Fibroblast of the aortic adventitia (primary cell): ENCODE measurements around the gene SPOP. TPM values are rescaled to one million over a fixed set of nuclear protein-coding genes. Genes with fewer than 3 reads are reported as not detected.

Experiments used
- DNase-seq: peaks from one replicate; pipeline ENCODE4 v3.0.0-alpha.2; 2010; ENCODE audit warnings: low read depth
- H3K4me3 ChIP-seq: 2 replicates; pipeline ENCODE4 v1.5.1; 2011; ENCODE audit warnings: low read depth, mild to moderate bottlenecking, control low read depth, low read length, moderate library complexity
- total RNA-seq: library from RNA; depleted of rRNA; stranded (reverse); fragments of >200 nt; gene quantifications from 2 replicates; pipeline ENCODE4 v1.2.3, GENCODE V29; 2012; ENCODE audit warnings: low replicate concordance
- TF ChIP-seq, protein P1 (sequence below): IDR thresholded peaks from 2 replicates; pipeline ENCODE4 v1.5.1; 2011; ENCODE audit warnings: mild to moderate bottlenecking, low read length, control low read depth, inconsistent platforms; ENCODE audit not compliant: insufficient read depth

Gene SPOP
- total RNA-seq, 1 donor: 46.1 TPM

DNA sequence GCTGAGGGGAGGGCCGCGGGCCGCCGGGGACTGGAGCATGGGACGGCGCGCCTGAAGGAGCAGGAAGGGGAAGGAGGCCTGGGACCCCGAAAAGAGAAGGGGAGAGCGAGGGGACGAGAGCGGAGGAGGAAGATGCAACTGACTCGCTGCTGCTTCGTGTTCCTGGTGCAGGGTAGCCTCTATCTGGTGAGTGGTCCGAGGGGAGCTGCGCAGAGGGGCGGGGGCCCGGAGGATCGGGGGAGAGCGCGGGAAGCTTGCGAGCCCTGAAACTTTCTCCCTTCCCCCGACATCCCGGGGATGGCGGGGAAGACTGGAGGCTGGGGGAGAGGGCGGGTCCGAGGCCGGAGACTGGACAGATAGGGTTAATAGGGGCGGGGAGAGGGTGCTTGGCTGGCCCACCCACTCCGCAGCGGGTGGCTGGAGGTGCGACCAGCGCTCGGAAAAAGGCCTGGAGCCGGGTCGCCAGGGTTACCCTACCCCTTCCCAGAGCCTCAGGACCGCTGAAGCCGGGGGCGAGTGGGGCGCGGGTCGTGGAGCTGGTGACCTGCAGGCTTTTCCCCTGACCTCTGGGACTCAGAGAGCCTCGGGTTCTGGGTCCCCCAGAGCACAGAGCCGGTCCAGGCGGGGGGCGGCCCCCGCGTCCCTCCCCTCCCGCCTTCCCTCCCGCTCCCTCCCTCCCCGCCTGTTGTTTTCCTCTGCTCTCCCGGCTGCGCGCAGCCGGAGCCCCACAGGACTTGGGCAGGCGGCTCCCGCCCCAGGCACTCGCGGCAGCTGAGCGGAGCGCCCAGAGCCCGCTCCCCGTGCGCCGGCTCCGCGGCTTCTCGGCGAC, 101.6 kb downstream of the SPOP start:
- peak; percentile 26 for DNase-seq
- TF ChIP-seq, protein P1, sequence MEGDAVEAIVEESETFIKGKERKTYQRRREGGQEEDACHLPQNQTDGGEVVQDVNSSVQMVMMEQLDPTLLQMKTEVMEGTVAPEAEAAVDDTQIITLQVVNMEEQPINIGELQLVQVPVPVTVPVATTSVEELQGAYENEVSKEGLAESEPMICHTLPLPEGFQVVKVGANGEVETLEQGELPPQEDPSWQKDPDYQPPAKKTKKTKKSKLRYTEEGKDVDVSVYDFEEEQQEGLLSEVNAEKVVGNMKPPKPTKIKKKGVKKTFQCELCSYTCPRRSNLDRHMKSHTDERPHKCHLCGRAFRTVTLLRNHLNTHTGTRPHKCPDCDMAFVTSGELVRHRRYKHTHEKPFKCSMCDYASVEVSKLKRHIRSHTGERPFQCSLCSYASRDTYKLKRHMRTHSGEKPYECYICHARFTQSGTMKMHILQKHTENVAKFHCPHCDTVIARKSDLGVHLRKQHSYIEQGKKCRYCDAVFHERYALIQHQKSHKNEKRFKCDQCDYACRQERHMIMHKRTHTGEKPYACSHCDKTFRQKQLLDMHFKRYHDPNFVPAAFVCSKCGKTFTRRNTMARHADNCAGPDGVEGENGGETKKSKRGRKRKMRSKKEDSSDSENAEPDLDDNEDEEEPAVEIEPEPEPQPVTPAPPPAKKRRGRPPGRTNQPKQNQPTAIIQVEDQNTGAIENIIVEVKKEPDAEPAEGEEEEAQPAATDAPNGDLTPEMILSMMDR: no peak
- H3K4me3 ChIP-seq: peak overlapping the region; percentile 73

DNA sequence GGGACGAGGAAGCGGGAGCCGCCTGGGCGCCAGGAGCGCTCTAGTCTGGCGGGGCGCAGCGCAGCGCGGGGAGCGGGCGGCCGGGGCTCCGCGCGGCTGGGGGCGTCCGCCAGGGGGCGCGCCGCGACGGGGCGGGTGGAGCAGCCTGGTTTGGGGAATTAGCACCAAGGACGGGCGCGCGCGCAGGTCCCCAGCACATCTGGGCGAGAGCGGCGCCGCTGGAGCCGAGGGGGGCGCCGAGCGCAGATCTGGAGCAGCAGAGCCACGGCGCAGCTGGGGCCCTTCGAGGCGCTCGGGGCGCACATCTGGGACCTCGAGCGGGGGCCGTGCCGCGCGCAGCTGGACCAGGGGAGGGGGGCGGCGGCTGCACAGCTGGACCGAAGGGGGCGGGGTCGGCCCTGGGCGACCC, 102.2 kb downstream of the SPOP start, which contains the start of gene NXPH3:
NXPH3 (plus strand) TSS at position 193 of the 409 bp plus-strand sequence. CDS start 349 bp downstream, outside the sequence.
- H3K4me3 ChIP-seq: peak within 1 kb of the TSS; percentile 73
- TF ChIP-seq, protein P1: peak; percentile 47
- peak; percentile 35 for DNase-seq

DNA sequence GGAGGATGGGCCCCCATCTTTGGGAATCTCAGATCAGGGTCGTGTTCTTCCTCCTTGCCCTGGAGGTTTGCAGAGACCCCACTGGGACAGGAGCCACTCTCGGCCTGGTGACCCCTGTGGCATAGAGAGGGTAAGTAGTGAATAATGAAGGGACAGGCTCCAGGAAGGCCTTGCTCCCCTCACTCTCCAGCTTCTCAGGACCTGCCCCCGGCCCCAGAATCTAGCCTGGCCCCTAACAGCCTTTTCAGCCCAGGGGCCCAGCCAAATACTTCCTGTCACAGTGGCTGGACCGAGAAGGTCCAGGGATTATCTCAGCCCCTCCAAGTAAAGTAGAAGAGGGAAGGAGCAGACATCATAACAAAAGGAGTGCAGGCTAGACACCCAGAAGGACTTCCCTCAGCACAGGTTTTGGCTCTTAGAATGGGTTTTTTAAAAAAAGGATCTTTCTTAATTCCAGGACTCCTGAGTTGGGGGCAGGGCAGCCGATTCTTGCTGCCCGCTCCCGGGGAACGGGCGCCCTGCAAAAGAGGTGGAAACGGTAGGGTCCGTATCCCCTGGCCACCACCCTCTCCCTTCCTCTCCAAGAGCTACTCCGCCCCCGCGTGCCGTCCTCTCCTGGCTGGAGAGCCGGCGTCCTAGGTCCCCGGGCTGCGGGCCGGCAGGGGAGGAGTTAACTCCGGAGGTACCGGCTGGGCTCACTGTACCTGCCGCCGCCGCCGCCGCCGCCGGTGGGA, 102.8 kb downstream of the SPOP start:
- TF ChIP-seq, protein P1: no peak
- no peak for DNase-seq
- H3K4me3 ChIP-seq: peak overlapping the region; percentile 35

DNA sequence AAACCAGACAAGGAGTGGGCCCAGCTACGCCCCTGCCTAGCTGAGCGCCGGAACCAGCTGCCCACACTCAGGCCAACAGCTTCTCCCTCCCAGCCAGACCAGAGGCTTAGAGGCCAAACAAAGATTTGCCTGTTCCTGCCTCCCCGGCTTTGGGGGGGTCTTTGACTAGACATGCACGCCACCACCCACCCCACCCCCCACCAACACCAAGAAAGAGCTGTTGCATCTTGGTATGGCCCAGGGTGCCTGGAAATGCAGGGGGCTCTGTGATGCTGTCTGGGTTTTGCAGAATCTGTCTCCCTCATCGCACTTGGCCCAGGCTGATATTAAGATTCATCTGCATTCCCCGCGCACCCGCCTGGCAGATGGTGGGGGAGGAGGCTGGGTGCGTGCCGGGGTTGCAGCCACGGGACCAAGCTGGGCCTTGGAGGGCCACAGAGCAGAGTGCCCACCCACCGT, 103.5 kb downstream of the SPOP start:
- H3K4me3 ChIP-seq: no peak overlapping the region
- TF ChIP-seq, protein P1: no peak
- no peak for DNase-seq

DNA sequence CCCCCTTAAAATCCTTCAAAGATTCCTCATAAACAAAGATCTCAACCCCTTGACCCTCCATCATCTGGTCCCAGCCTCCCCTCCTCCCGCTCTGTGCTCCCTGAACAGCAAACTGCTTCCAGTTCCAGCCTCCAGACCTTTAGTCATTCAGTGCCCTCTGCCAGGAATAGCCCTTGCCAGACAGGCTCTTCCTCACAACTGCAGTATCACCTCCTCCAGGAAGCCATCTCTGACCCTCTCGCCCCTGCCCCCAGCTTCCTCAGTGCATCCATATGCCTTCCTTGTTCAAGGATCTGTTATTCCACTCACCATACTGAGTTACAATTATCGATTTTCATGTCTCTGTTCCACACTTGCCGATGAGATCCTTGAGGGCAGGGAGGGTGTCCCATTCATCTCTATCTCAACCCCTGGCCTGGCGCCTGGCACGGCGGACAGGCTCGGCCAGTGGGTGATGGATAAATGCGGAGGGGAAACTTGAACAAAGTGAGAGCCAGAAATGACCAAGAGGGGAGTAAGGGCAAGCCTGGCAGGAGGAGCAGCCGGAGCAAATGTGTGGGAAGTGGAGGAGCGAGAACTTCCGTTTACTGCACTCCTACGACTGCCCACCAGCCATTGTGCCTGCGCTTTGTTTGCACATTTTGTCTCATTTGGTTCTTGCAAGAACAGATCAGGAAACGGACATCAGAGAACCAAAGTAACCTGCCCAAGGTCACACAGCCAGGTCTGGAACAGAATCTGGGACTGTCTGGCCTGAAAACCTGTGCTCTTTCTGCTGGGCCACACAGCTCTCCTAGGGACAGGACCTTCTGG, 104.2 kb downstream of the SPOP start:
- DNase-seq: no peak
- no peak overlapping the region for H3K4me3 ChIP-seq
- TF ChIP-seq, protein P1: no peak

DNA sequence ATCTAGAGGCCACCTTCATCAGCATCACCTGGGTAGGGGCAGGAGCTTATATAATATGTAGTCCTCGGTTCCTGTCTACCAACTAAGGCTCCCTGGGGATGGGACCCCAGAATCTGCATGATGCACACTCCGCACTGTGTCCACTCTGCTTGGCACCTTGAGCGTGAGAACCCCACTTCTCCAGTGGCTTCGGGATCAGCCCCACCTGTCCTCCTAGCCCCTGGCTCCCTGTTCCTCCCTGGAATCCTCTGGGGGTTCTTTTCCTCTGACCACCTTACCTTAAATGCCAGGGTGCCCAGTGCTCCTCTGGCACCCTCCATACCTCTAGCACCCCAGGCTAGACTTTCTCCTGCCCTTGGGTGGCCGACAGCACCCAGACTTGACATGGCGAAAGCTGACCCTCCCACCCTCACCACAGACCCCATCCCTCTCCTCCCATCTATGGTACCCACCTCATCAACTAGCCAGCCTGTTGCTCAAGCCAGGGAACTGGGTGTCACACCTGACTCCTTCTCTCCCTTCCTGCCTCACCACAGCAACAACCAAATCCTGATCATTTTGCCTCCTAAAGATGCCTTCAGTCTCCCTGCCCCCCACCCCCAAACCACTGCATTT, 105.0 kb downstream of the SPOP start:
- DNase-seq: no peak
- TF ChIP-seq, protein P1: no peak
- H3K4me3 ChIP-seq: no peak overlapping the region
